HEK293 (cell line): ENCODE results near the gene DENND10.

Experiments
- BCL11B ChIP-seq: fragments of 450-650 bp; formaldehyde crosslinking; IDR thresholded peaks from 2 replicates; pipeline ENCODE4 v1.5.1; 2016; ENCODE audit warnings: low read depth, missing biosample characterization, missing genetic modification characterization
- KLF7 ChIP-seq: fragments of 450-650 bp; formaldehyde crosslinking; IDR thresholded peaks from 2 replicates; pipeline ENCODE4 v1.5.1; 2016; ENCODE audit warnings: missing biosample characterization, missing genetic modification characterization, borderline replicate concordance
- TSHZ1 ChIP-seq: fragments of 450-650 bp; formaldehyde crosslinking; IDR thresholded peaks from 2 replicates; pipeline ENCODE4 v1.5.1; 2016; ENCODE audit warnings: missing biosample characterization, missing genetic modification characterization, borderline replicate concordance
- ZBTB7A ChIP-seq: fragments of 450-650 bp; formaldehyde crosslinking; IDR thresholded peaks from 2 replicates; pipeline ENCODE4 v1.5.1; 2016; ENCODE audit warnings: low read depth, missing biosample characterization, missing genetic modification characterization
- ZFHX2 ChIP-seq: fragments of 450-650 bp; formaldehyde crosslinking; conservative IDR thresholded peaks from 2 replicates; pipeline ENCODE4 v1.5.1; 2016; ENCODE audit warnings: missing biosample characterization, missing genetic modification characterization
- ZFP69B ChIP-seq: fragments of 450-650 bp; formaldehyde crosslinking; IDR thresholded peaks from 2 replicates; pipeline ENCODE4 v1.5.1; 2016; ENCODE audit warnings: missing biosample characterization, missing genetic modification characterization
- ZNF121 ChIP-seq: fragments of 450-650 bp; formaldehyde crosslinking; IDR thresholded peaks from 2 replicates; pipeline ENCODE4 v1.5.1; 2016; ENCODE audit warnings: missing biosample characterization, missing genetic modification characterization
- ZNF138 ChIP-seq: fragments of 450-650 bp; formaldehyde crosslinking; IDR thresholded peaks from 2 replicates; pipeline ENCODE4 v1.5.1; 2016; ENCODE audit warnings: missing biosample characterization, missing genetic modification characterization, borderline replicate concordance
- ZNF169 ChIP-seq: fragments of 450-650 bp; formaldehyde crosslinking; IDR thresholded peaks from 2 replicates; pipeline ENCODE4 v1.5.1; 2016; ENCODE audit warnings: missing biosample characterization, missing genetic modification characterization
- ZNF2 ChIP-seq: fragments of 450-650 bp; formaldehyde crosslinking; IDR thresholded peaks from 2 replicates; pipeline ENCODE4 v1.5.1; 2016; ENCODE audit warnings: missing biosample characterization, missing genetic modification characterization
- ZNF239 ChIP-seq: fragments of 450-650 bp; formaldehyde crosslinking; IDR thresholded peaks from 2 replicates; pipeline ENCODE4 v1.5.1; 2016; ENCODE audit warnings: missing biosample characterization, missing genetic modification characterization
- ZNF416 ChIP-seq: fragments of 450-650 bp; formaldehyde crosslinking; IDR thresholded peaks from 2 replicates; pipeline ENCODE4 v1.5.1; 2016; ENCODE audit warnings: missing biosample characterization, missing genetic modification characterization
- ZNF48 ChIP-seq: fragments of 450-650 bp; formaldehyde crosslinking; IDR thresholded peaks from 2 replicates; pipeline ENCODE4 v1.5.1; 2016; ENCODE audit warnings: missing biosample characterization, missing genetic modification characterization
- ZNF514 ChIP-seq: fragments of 450-650 bp; formaldehyde crosslinking; IDR thresholded peaks from 2 replicates; pipeline ENCODE4 v1.5.1; 2016; ENCODE audit warnings: missing biosample characterization, missing genetic modification characterization
- ZNF544 ChIP-seq: fragments of 450-650 bp; formaldehyde crosslinking; IDR thresholded peaks from 2 replicates; pipeline ENCODE4 v1.5.0; 2017; ENCODE audit warnings: missing biosample characterization, missing genetic modification characterization
- ZNF560 ChIP-seq: fragments of 450-650 bp; formaldehyde crosslinking; IDR thresholded peaks from 2 replicates; pipeline ENCODE4 v1.5.1; 2017; ENCODE audit warnings: missing biosample characterization, missing genetic modification characterization, borderline replicate concordance
- ZNF664 ChIP-seq: fragments of 450-650 bp; formaldehyde crosslinking; IDR thresholded peaks from 2 replicates; pipeline ENCODE4 v1.5.1; 2016; ENCODE audit warnings: missing biosample characterization, missing genetic modification characterization
- ZNF768 ChIP-seq: fragments of 450-650 bp; formaldehyde crosslinking; IDR thresholded peaks from 2 replicates; pipeline ENCODE4 v1.5.1; 2018; ENCODE audit warnings: missing biosample characterization, mild to moderate bottlenecking, missing genetic modification characterization
- TF ChIP-seq, protein P1 (sequence below): fragments of 450-650 bp; formaldehyde crosslinking; conservative IDR thresholded peaks from 2 replicates; pipeline ENCODE4 v1.5.1; 2016; ENCODE audit warnings: low read depth, missing biosample characterization, missing genetic modification characterization
- TF ChIP-seq, protein P2 (sequence below): IDR thresholded peaks from 2 replicates; pipeline ENCODE4 v1.6.1; 2011; ENCODE audit warnings: mild to moderate bottlenecking, low read depth, low read length, borderline replicate concordance
- TF ChIP-seq, protein P3 (sequence below): fragments of 450-650 bp; formaldehyde crosslinking; IDR thresholded peaks from 2 replicates; pipeline ENCODE4 v1.5.1; 2017; ENCODE audit warnings: missing biosample characterization, missing genetic modification characterization
- TF ChIP-seq, protein P4 (sequence below): fragments of 450-650 bp; formaldehyde crosslinking; IDR thresholded peaks from 2 replicates; pipeline ENCODE4 v1.5.1; 2016; ENCODE audit warnings: missing biosample characterization, missing genetic modification characterization
- TF ChIP-seq, protein P5 (sequence below): fragments of 450-650 bp; formaldehyde crosslinking; IDR thresholded peaks from 2 replicates; pipeline ENCODE4 v1.5.1; 2016; ENCODE audit warnings: missing biosample characterization, missing genetic modification characterization, low read depth

Gene DENND10

DNA sequence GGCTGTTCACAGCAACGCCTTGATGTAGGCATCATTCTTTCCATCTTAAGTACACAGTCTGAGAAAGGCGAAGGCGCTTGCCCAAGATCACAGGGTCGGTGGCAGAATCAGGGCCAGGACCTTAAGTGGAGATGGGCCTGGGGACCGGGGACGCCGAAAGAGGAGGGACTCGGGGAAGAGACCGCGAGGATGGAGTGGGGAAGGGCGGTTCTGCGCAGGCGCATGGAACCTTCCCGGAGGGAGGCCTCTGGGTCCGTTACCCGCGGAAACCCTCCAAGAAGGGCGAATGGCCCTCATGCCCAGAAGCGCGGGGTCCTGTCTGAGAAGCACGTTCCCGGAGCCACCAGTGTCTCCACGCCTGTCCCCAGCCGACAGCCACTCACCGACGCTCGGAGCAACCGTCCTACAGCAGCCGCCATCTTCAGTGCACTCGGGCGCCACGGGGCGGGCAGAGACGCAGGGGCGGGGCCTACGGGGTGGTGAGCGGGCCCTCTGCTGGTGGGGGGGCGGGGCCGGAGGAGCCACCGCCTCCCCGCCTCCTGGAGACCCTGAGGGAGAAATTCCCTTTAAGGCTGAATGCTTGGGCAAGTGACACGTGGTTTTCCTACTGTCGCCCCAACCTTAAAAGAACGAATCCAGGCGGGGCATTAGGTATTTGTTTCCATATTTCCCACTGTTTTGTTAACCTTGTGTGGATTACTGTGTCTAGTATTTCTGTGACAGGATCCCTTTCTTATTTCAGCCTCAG, 74.6 kb downstream of the DENND10 start, which contains the start of gene PRDX3 (continued):
- TF ChIP-seq ZFP69B (tag by site-specific recombination) (no peak), ZFHX2 (tag by site-specific recombination) (no peak), ZNF48 (tag by site-specific recombination) (no peak), ZNF768 (no peak), ZNF544 (tag by site-specific recombination) (no peak), ZNF138 (tag by site-specific recombination) (no peak), ZNF239 (no peak), ZNF121 (tag by site-specific recombination) (no peak), ZNF514 (tag by site-specific recombination) (no peak), ZBTB7A (tag by site-specific recombination) (no peak), ZNF664 (tag by site-specific recombination) (no peak), BCL11B (no peak), TSHZ1 (tag by site-specific recombination) (no peak), ZNF169 (no peak), ZNF416 (tag by site-specific recombination) (no peak), ZNF2 (peak; percentile 70; the same call in 1 of the 2 replicates), KLF7 (tag by site-specific recombination) (peak; percentile 27; the same call in 1 of the 2 replicates), ZNF560 (tag by site-specific recombination) (no peak)
- TF ChIP-seq, protein P1, sequence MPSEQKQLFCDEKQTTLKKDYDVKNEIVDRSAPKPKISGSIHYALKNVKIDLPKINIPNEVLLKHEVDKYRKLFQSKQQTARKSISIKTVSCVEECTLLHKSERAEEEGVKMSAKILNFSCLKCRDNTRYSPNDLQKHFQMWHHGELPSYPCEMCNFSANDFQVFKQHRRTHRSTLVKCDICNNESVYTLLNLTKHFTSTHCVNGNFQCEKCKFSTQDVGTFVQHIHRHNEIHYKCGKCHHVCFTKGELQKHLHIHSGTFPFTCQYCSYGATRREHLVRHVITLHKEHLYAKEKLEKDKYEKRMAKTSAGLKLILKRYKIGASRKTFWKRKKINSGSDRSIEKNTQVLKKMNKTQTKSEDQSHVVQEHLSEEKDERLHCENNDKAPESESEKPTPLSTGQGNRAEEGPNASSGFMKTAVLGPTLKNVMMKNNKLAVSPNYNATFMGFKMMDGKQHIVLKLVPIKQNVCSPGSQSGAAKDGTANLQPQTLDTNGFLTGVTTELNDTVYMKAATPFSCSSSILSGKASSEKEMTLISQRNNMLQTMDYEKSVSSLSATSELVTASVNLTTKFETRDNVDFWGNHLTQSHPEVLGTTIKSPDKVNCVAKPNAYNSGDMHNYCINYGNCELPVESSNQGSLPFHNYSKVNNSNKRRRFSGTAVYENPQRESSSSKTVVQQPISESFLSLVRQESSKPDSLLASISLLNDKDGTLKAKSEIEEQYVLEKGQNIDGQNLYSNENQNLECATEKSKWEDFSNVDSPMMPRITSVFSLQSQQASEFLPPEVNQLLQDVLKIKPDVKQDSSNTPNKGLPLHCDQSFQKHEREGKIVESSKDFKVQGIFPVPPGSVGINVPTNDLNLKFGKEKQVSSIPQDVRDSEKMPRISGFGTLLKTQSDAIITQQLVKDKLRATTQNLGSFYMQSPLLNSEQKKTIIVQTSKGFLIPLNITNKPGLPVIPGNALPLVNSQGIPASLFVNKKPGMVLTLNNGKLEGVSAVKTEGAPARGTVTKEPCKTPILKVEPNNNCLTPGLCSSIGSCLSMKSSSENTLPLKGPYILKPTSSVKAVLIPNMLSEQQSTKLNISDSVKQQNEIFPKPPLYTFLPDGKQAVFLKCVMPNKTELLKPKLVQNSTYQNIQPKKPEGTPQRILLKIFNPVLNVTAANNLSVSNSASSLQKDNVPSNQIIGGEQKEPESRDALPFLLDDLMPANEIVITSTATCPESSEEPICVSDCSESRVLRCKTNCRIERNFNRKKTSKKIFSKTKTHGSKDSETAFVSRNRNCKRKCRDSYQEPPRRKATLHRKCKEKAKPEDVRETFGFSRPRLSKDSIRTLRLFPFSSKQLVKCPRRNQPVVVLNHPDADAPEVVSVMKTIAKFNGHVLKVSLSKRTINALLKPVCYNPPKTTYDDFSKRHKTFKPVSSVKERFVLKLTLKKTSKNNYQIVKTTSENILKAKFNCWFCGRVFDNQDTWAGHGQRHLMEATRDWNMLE (tag by site-specific recombination): 0 out of 2 replicates have a peak, but pooled peaks have one; percentile 8
- TF ChIP-seq, protein P2, sequence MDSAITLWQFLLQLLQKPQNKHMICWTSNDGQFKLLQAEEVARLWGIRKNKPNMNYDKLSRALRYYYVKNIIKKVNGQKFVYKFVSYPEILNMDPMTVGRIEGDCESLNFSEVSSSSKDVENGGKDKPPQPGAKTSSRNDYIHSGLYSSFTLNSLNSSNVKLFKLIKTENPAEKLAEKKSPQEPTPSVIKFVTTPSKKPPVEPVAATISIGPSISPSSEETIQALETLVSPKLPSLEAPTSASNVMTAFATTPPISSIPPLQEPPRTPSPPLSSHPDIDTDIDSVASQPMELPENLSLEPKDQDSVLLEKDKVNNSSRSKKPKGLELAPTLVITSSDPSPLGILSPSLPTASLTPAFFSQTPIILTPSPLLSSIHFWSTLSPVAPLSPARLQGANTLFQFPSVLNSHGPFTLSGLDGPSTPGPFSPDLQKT: no peak
- TF ChIP-seq, protein P3, sequence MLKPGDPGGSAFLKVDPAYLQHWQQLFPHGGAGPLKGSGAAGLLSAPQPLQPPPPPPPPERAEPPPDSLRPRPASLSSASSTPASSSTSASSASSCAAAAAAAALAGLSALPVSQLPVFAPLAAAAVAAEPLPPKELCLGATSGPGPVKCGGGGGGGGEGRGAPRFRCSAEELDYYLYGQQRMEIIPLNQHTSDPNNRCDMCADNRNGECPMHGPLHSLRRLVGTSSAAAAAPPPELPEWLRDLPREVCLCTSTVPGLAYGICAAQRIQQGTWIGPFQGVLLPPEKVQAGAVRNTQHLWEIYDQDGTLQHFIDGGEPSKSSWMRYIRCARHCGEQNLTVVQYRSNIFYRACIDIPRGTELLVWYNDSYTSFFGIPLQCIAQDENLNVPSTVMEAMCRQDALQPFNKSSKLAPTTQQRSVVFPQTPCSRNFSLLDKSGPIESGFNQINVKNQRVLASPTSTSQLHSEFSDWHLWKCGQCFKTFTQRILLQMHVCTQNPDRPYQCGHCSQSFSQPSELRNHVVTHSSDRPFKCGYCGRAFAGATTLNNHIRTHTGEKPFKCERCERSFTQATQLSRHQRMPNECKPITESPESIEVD (tag by site-specific recombination): peak; percentile 56; the same call in 1 of the 2 replicates
- TF ChIP-seq, protein P4, sequence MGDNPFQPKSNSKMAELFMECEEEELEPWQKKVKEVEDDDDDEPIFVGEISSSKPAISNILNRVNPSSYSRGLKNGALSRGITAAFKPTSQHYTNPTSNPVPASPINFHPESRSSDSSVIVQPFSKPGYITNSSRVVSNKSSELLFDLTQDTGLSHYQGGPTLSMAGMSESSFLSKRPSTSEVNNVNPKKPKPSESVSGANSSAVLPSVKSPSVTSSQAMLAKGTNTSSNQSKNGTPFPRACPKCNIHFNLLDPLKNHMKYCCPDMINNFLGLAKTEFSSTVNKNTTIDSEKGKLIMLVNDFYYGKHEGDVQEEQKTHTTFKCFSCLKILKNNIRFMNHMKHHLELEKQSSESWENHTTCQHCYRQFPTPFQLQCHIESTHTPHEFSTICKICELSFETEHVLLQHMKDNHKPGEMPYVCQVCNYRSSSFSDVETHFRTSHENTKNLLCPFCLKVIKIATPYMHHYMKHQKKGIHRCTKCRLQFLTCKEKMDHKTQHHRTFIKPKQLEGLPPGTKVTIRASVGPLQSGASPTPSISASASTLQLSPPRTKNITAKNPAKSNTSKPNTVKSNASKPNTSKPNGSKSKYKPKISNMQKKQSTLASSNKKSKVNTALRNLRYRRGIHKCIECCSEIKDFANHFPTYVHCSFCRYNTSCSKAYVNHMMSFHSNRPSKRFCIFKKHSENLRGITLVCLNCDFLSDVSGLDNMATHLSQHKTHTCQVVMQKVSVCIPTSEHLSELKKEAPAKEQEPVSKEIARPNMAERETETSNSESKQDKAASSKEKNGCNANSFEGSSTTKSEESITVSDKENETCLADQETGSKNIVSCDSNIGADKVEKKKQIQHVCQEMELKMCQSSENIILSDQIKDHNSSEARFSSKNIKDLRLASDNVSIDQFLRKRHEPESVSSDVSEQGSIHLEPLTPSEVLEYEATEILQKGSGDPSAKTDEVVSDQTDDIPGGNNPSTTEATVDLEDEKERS (tag by site-specific recombination): no peak
- TF ChIP-seq, protein P5, sequence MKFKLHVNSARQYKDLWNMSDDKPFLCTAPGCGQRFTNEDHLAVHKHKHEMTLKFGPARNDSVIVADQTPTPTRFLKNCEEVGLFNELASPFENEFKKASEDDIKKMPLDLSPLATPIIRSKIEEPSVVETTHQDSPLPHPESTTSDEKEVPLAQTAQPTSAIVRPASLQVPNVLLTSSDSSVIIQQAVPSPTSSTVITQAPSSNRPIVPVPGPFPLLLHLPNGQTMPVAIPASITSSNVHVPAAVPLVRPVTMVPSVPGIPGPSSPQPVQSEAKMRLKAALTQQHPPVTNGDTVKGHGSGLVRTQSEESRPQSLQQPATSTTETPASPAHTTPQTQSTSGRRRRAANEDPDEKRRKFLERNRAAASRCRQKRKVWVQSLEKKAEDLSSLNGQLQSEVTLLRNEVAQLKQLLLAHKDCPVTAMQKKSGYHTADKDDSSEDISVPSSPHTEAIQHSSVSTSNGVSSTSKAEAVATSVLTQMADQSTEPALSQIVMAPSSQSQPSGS: no peak
